Ureter (tissue), 1 donor: ENCODE results near the gene SSX2IP. TPM values are rescaled to one million over a fixed set of nuclear protein-coding genes. Genes with fewer than 3 reads are reported as not detected.
"Not testable (repeated sequence)": the region's sequence is repeated elsewhere in the genome, so short reads cannot be mapped to it uniquely, and the experiment has no call there.

Experiments used
- DNase-seq: peaks from one replicate; pipeline ENCODE4 v3.0.0-alpha.2; 2020; ENCODE audit warnings: low spot score
- total RNA-seq: library from RNA; stranded (reverse); gene quantifications from one replicate; pipeline ENCODE4 v1.2.4, GENCODE V29; 2023
- donor health status: DM: yes; HTN: yes; CAD: no.

The SSX2IP gene
- total RNA-seq, 1 donor from 2014 or later = 21.2 TPM

DNA sequence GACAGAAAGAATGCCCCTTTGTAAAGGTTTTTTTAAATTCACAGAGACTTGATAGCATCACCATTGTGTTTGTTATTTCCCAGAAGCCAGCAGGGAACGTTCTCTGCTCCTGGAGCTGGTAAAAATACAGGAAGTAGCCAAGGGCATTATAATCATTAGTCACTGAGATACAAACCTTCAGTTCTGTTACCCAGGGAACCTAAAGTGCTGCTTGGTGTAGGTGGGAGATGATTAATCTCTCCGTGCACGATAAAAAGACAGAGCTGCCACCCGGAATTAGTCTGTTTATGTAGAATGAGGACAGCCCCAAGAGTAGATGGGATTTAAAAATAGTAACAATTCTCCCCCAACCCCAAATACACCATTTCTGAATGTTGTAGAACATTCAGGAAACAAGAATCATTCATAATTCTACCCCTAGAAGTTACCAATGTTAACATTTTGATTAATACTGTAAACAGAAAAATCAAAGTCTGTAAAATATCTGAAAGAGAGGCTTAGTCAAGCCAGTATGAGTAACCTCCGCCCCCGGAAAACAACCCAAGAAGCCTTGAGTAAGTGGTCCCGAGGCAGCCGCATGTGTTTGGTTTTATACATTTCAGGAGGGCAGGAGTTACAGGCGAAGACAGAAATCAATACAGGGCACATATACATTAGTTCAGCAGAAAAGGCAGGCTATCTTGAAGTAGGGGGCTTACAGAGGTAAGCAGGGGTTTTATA lies 70.7 kb downstream of the SSX2IP start:
- DNase-seq = no peak

DNA sequence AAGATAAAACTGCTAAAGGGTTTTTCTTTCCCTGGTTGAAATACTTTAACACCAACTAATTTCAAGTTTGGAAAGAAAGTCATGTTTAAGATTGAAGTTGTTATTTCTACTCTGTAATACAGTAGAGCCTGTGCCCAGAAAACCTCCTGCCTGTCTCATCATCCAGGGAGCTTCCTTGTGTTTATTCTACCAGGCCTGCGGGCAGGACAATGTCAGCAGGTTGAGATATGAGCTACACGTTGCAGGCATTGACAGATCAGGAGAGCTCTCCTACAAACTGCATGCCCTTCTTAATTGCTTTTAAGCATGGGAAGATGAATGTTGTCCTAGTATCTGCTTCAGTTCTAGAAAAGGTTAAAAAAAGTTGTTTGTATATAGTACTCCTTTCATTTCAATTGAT lies 72.9 kb downstream of the SSX2IP start:
- DNase-seq = no peak

DNA sequence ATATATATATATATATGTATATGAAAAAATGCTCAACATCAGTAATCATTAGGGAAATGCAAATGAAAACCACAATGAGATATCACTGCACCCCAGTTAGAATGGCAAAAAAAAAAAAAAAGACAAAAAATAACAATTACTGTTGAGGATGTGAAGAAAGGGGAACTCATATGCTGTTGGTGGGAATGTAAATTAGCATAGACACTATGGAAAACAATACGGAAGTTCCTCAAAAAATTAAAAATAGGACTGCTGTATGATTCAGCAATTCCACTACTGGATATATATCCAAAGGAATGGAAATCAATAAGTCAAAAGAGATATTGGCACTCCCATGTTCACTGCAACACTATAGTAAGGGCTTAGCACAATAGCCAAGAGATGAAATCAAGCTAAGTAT lies 74.5 kb downstream of the SSX2IP start:
- no peak for DNase-seq

DNA sequence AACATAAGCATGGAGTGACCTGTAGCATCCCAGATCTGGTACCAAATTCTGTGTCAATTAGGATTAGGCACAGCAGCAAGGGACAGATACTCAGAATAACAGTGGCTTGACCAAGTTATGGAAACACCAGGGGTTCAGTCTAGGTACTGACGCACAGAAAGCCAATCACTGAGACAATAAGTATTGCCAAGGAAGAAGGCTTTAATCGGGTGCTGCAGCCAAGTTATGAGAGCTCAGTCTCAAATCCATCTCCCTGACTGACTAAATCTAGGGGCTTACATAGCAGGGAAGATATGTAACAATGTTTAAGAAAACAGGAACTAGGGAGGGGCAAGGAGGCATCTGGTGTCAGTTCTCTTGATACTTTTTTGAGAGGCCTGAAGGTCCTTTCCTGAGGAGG lies 76.4 kb downstream of the SSX2IP start:
- no peak for DNase-seq

DNA sequence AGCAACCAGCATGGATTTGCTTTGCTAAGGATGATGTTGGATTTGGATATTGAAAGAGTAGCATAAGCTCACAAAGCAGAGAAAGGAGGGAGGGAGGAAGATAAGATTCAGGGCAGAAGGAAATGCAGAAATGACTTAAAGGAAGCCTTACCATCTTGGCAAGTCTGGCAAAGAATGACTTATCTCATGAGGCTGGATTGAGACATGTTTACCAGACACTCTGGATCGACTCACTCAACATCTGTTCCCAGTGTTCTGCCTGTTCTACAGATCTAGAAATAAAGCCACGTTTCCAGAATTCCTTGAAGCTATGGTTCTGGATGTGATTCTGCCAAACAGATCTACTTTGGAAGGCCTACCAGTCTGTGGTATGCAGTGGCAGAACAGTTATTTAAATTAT lies 77.2 kb downstream of the SSX2IP start:
- DNase-seq = no peak

DNA sequence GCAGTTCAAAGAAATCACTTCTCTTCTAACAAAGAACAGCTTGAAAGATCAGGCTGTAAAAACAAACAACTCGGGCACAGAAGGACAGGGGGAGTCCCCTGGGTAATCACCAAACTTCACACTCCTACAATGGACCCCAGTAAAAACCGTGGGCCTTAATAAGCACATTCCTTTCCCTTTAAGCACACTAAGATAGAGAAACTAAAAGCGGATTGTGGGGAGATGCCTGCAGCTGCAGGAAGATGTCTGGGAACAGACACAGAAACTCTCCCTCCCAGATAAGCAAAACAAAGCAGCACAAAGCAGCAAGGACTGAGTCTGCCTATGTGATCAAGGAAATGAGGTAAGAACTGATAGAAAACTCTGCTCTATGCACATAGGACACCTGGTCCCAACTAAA lies 78.5 kb downstream of the SSX2IP start:
- no peak for DNase-seq

DNA sequence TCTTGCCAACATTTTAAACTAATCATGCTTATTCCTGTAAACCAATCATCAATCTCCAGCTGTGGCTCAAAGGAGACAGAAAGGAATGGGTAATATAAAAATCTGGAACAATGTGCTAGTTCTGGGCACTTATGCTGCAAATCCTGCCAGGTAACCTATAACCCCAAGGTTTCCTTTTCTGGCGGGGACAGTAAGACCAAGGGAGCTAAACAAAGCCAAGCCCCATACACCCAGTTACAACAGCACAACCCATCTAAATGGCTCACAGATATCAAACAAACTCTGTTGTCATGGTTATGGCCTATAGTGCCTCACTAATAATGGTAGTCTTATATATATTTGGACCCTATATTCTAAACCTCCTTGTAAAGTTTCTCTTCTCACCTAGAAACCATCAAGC lies 79.2 kb downstream of the SSX2IP start:
- no peak for DNase-seq

DNA sequence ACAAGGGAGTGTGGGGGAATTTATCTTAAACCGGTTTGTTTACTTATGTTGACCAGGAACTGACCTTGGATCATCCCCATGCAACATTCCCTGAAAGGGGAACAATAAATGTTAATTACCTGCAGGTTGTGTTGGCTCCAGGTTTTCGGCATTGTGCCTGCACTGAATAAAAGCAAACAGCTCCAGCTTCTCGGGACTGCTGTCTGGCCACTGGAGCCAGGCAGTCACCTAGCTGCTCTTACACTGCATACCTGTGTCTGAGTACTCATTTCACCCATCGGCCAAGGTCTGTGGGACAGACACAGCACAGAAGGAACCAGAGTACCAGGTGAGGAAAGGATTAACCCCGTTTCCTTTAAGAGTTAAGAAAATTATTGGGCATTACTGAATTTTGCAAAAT lies 83.3 kb downstream of the SSX2IP start:
- DNase-seq = no peak

DNA sequence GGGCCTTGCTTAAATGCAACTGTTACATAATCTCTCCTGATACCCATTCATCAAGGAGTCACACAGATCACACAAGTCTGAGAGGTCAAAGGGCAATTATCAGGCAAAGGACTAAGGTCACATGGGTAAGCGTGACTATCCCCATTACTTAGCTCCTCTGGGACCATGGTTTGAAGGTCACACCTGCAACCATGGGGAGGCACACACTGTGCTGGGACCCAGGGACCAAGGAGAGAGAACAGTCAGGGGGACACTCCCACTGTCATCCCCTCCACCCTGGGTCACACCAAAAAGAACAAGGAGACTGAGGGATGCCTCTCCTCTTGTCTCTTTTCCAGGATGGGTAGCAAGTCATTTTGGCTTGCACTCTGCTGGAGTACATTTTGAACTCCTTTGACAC lies 85.1 kb downstream of the SSX2IP start:
- DNase-seq = no peak

DNA sequence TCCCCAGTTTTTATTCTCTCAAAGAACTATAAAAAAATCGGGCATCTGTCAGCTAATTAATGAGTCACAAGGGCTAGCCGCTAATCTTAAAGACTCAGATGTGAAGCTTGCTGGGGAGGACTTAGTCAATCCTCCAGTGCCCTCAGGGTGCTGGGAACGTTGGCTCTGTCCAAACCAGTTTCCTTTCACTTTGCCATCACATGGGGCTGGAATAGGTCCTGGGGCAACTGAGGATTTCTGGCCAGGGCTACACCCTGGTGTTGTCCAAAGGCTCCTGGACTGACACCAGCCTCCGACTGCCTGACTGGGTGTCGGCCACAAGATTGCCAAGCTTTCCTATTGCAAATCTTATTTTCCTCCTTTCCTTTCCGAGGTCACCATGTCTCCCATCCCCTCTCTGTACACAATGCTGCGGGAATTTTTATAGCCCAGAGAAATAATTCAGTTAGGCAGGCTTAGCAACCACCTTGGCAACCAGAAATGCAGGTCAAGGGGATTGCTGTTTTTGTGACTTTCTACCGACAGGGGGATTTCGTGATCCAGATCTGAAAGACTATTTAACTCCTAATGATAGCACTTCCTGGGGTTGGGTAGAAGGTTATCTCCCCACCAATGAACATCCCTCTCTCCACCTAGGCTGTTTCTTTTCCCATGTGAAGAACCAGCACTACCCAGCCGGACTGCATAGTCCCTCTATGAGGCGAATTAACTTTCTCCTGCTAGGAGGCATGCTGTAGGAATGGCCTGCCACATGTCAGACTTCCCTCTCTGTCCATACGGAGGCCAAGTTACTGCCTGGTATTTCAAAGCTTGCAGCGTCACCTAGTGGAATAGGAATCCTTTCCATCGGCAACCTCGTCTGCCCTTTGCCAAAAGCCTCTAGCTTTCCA lies 86.1 kb downstream of the SSX2IP start:
- peak; percentile 49 for DNase-seq

DNA sequence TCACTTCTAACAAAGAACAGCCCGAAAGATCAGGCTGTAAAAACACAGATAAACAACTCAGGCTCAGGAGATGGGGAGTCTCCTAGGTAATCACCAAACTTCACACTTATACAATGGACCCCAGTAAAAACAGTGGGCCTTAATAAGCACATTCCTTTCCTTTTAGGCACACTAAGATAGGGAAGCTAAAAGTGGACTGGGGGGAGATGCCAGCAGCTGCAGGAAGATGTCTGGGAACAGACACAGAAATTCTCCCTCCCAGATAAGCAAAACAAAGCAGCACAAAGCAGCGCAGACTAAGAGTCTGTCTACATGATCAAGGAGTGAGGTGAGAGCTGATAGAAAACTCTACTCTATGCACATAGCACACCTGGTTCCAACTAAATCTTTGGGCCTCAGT lies 87.0 kb downstream of the SSX2IP start:
- DNase-seq = no peak

DNA sequence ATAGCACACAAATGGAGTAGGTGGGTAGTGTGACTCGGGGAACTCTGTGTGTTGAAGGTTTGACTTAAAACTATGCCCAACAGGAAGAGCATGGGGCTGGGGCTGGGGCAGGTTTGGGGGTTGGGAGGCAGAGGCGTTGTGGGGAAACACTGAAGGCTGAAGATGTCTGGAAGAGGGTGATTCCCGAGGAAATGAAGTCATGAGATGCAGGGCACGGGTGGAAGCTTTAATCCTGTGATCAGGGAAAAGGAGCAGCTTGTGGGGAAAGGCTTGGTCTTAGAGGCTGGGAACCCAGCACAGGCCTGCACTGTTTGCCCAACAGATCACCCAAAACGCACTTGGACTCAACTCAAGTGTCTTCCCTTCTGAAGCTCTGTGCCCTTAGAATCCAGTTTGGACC lies 89.5 kb downstream of the SSX2IP start:
- DNase-seq = no peak

DNA sequence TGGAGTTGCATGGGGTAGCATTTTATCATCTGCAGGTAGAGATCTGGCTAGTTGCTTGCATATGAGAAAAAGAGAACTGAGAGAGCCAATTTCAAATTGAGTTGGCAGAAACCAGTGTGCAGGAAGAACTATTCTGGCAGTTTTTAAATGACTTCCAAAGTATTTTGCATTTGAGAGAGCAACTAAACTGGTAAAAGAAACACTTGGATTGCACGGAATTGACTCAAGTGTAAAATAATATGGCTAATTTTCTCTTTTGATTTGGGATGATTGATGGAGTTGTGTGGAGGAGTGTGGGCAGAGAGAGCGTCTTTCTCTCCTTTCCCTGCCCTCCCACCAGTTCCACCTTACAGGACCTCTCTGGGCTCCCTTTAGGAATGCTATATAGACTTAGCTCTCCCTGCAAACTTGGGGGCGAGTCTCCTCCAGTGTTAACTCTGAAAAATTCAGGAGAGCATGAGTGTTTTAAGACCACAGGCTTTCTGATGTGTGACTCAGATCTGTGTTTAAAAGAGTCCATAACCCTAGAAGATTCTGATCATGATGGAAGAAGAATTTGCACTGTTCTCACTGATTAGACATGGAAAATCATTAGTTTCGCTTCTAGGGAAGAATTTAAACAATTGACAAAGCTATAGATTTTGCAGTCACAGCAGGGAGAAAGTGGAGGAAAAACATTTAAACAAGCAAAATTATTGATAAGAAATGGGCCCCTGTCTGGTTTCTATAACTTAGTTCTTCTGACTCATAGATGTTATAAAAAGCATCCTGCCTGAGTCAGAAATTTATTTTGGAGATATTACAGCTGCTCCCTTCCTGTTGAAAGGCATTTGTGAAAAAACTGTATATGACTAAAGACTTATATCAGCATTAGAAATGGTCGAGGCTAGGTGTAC lies 91.2 kb downstream of the SSX2IP start:
- no peak for DNase-seq

DNA sequence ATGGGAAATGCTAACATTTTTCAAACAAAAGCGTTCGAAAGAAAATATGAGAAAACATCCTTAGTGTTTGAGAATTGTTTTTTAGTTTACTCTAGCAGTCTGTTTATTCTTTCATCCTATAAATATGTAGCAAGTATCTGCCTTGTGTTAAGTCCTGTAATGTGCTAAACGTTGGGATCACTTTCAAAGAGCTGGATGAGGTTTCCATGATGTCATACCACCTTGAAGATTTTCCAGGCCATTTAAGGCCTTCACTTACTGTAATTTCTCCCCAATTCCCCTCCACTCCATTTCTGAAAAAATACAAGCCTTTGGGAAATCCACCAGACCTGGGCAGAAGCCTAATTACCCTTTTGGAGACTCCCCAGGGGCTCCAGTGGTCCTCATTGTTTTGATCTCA lies 91.8 kb downstream of the SSX2IP start:
- DNase-seq = no peak

DNA sequence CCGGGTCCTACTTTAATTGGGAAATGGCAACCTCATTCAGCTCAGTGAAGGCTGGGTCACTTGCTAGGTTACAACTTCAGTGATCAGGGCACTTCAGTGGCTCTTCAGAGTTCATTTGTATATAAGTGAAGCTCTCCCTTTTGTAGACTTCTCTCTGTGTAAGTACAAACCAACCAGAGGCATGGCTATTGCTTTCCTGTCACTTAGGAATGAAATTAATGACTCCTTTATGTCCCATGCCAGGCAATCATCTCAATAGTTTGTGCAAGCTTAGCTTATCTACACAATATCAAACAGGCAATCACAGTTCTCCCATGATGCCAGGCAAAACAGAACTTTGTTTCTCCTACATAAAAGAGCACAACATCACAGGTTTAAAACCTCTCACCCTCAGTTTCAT lies 93.2 kb downstream of the SSX2IP start:
- no peak for DNase-seq

DNA sequence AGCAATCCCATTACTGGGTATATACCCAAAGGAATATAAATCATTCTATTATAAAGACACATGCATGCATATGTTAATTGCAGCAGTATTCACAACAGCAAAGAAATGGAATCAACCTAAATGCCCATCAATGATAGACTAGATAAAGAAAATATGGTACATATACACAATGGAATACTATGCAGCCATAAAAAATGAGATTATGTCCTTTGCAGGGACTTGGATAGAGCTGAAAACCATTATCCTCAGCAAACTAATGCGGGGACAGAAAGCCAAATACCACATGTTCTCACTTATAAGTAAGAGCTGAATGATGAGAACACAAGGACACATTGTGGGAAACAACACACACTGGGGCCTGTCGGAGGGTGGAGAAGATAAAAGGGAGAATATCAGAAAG lies 95.3 kb downstream of the SSX2IP start:
- not testable (repeated sequence) for DNase-seq

Other genes starting within 250 kb of the SSX2IP start
- gene RPF1, start 211.2 kb downstream of the SSX2IP start, total RNA-seq = 32.2 TPM
- gene SPATA1, start 184.1 kb downstream of the SSX2IP start, total RNA-seq = 0.96 TPM
- 105 TPM for gene GNG5, start 183.9 kb downstream of the SSX2IP start, total RNA-seq
- gene CTBS, start 116.0 kb downstream of the SSX2IP start, total RNA-seq = 16.5 TPM
- gene LPAR3, start 202.7 kb upstream of the SSX2IP start, total RNA-seq = 20.8 TPM